22Rv1 (cell line): ENCODE data around the gene TBC1D22A.

ENCODE experiments used
- CTCF ChIP-seq: fragments of 450-650 bp; IDR thresholded peaks from 2 replicates; pipeline ENCODE4 v1.5.1; 2017; ENCODE audit warnings: mild to moderate bottlenecking
- ZFX ChIP-seq: fragments of 450-650 bp; IDR thresholded peaks from 2 replicates; pipeline ENCODE4 v1.6.1; 2017; ENCODE audit warnings: antibody characterized with exemption, borderline replicate concordance

GRCh38 chr22:46959369-46959768, 196.9 kb downstream of the TBC1D22A start:
- TF ChIP-seq CTCF (no peak), ZFX (no peak)
